NCI-H345 treated with DMSO at 0.1 percent for 48 hours (cell line): Measurements from ENCODE around the gene SGIP1.
"Not testable (repeated sequence)": the region's sequence is repeated elsewhere in the genome, so short reads cannot be mapped to it uniquely, and the experiment has no call there.

Experiments used
- DNase-seq: peaks from one replicate; lab custom pipeline; 2025; ENCODE audit not compliant: unreplicated experiment; lab: John Stamatoyannopoulos, UW

SGIP1 gene

DNA sequence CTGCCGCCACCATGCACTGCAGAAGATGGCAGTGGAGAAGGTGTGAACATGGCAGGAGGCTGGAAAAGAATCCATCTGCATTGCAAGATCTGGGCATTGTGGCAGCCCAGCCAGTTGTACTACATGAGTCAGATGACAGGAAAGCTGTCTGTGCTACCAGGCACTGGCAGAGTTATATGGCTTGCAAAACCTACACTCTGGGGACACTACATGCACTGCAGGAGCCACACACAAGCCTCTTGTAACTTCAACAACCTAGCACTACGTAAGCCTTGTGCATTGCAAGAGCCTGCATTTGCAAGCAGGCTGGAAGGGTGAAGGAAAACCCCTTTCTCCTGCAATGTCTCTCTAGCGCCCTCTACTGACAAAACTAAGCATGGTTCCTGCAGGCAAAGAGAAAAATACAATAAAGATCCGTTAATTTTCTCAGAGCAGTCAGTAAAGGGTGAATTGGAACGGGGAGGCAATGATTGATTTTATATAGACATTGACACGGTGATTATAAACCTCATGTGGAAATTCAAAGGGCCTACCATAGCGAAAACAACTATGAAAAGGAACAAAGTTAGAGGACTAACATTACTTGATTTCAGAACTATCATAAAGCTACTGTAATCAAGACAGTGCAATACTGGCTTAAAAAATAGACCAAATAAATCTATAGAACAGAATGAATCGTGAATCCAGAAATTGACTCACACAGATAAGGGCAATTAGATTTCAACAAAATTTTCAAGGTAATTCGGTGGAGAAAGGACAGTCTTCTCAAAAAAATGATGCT lies 192.1 kb downstream of the SGIP1 start:
- DNase-seq = peak; percentile 38

DNA sequence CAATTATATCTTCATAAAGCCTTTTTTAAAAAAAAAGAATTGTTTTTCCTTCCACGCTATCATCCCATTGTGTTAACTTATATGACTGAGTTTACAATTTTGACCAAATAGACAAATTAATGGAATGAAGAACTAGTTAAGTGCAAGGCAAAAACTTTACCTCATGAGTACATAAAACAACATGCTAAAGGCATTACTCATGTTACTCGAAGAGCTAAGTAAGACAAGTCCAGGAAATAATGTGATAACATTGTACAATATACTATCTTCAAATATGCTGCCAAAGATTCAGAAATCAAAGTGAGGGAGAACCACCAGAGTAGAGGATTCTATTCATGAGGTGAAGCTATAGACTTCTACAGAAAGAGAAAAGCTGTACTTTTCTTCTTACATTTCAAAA lies 194.1 kb downstream of the SGIP1 start:
- DNase-seq = no peak

DNA sequence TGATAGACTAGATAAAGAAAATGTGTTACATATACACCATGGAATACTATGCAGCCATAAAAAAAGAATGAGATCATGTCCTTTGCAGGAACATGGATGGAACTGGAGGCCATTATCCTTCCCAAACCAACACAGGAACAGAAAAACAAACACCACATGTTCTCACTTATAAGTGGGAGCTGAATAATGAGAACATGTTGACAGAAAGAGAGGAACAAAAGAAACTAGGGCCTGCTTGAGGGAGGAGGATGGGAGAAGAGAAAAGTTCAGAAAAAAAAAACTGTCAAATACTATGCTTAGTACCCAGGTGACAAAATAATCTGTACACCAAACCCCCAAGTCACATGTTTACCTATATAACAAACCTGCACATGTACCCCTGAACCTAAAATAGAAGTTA lies 194.8 kb downstream of the SGIP1 start:
- peak; percentile 14 for DNase-seq

DNA sequence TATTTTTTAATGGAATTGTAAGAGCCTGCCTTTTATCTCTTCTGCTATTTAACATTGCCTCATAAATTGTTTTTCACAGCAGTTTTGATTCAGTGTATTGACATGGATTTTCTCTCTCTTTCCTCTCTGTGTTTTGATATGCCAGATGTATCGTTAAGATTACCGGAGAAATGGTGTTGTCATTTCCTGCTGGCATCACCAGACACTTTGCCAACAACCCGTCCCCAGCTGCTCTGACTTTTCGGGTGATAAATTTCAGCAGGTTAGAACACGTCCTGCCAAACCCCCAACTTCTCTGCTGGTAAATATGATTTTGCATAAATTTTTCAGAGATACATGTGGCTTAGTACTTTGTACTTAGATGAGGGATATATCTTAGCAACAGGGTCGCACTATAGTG lies 195.2 kb downstream of the SGIP1 start:
- DNase-seq = no peak

DNA sequence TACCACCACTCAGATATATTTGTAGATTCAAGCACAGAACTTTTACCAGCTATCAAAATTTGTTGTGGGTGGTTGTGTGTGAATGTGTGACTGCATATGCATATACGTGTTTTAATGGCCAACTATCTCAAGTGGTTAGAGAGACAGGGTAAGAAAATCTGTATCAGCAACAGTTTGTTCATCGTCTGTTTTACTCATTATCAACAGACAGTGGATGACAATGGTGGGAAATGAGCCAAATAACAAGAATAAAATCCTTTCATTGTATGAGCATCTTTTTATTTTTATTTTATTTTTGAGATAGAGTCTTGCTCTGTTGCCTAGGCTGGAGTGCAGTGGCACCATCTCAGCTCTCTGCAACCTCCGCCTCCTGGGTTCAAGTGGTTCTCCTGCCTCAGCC lies 195.6 kb downstream of the SGIP1 start:
- no peak for DNase-seq

- DNase-seq = peak; percentile 74
Measured at GRCh38 chr1:66730462-66730861, 196.5 kb downstream of the SGIP1 start.

DNA sequence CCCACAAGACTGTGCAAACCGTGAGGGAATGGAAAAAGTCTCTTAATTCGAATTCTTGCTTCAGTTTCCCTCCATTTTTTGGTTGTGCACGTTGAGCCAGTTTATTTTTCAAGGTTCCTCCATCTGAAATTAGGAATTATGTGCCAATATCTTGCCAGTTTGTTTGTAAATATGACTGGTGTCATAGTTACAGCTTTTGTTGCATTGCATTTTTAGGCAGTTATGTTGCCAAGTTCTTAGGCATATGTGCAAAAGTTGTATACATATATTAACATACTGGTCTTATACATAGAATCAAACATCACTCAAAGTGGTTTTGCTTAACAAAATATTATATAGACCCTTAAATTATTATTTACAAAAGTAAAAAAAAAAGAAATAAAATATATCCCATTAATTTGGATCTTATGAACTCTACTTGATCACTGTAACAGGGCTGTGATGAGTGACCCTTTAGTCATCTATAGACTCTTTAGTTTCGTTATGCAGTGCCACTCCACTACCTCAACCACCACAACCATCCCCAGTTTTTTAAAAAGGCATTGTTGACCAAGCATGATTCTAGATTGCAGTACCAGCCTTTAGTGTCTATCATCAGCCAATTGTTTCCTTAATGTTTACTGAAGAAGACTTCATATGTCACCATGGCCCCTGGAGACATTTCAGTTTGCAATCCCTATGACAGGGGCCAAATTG lies 197.4 kb downstream of the SGIP1 start:
- no peak for DNase-seq

DNA sequence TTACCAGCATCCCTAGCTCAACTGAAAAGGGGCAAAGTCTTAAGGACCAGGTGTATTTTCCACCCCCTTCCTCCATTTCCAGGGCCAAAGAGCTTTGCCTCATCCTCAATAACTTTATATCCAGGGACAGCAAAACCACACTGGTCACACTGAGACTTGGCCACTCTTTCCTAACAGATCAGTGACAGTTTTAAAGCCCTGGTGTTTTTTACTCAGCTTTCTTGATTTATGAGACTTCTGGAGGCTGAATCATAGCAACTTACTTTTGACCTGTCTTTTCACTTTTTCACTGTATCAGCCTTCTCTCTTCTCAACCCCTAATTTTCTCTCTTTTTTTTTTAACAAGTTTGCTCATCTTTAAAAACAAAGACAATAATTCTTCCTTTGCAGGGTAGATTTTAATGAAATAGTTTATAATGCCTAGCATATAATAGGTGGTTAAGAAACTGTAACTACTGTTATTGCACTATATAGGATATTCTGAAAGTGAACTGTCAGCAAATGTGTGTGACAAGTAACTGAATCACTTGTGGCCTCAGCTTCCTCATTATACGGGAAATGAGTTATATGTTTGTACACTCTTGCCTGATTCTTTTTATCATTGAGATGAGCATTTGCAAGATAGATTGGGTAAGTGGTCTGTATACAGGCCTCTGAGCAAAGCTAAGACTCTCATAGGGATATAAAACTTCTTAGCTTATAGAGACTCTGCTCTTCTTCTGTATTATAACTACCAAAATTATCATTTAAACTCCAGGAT lies 198.6 kb downstream of the SGIP1 start:
- no peak for DNase-seq

DNA sequence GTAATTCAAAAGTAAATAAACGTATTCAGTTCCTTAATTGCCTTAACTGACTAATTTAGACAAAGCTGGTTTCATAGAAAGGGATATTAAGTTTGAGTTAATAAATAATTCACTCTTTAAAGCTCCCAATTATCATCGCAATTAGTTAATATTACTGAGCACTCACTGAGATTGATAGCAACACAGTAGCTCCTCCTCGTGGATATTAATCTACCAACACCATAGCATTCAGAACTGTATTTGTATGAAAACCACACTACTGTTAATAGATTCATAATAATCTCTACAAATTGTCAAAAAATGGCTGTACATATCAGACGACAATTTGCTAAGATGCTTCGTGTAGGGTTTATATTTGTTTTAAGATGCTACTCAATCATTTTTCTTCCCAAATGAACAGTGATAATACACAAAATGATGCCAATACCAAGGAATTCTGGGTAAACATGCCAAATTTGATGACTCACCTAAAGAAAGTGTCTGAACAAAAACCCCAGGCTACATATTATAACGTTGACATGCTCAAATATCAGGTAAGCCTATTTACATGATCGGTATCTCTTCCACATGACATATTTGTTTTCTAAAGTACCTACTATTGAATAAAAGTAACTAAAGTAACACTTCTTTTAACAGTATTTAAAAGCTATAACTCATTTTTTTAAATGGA lies 199.5 kb downstream of the SGIP1 start:
- no peak for DNase-seq

- DNase-seq = not testable (repeated sequence)
Measured at GRCh38 chr1:66734531-66734930, 200.6 kb downstream of the SGIP1 start.

GRCh38 chr1:66737836-66738235 lies 203.9 kb downstream of the SGIP1 start:
- no peak for DNase-seq

- no peak for DNase-seq
Measured at GRCh38 chr1:66739401-66740157, 205.6 kb downstream of the SGIP1 start.

DNA sequence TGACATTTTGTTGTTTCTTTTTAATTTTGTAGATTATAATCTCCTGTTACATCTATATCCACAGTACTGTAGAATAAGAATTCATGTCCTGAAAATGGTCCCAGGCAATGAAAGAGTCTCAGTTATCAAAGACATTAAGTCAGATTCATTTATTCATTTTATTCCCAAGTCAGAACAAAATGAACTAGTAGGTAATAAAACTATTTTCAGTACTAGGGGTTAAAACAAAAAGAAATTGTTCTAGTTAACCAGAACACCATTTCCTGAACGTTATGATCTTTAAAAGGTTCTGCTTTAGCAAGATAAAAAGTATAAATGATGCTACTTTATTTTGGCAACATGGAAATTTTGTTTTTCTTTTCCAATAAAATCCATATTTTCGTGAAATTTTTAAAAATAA lies 211.5 kb downstream of the SGIP1 start:
- no peak for DNase-seq

- DNase-seq = no peak
Measured at GRCh38 chr1:66747501-66747900, 213.5 kb downstream of the SGIP1 start.

GRCh38 chr1:66750577-66750976 lies 216.6 kb downstream of the SGIP1 start:
- DNase-seq = no peak

GRCh38 chr1:66751160-66751559 lies 217.2 kb downstream of the SGIP1 start:
- DNase-seq = no peak

DNA sequence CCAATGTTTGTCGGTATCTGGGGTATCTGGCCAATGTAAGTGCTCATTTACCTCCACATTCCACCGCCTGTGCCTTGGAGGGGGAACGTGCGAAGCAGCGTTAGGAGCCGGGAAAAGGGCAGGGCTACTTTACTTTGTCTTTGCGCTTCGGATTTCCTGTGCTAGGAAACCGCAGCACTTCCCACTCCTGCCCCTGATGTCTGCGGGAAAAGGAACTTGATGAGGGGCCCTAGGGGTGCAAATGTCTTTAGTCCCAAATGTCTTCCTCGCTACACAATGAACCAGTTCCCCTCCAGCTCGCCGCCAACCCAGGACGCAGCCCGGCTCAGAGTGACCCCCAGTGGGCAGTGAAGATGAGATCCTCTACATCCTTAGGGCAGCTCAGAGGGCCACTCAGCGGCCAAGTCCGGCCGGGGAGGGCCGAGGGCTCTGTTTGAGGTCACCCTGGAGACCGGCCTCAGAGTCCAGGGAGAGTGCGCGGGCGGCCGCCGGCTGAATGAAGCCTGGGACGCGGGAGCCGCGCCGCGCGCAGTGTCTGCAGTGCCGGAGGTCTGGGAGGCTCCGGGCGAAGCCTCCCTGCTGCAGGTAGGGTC lies 218.1 kb downstream of the SGIP1 start, which contains the start of gene DYNLT5:
DYNLT5 (plus strand) TSS at position 460 of the 593 bp plus-strand sequence. CDS start 2,200 bp downstream, outside the sequence.
- DNase-seq = no peak

- no peak for DNase-seq
Measured at GRCh38 chr1:66752671-66753371, 218.9 kb downstream of the SGIP1 start.

- DNase-seq = no peak
Measured at GRCh38 chr1:66757722-66758240, 223.8 kb downstream of the SGIP1 start.
